NCI-H128 (cell line): ENCODE results near the gene HSD11B1.

Experiments used
- DNase-seq: peaks from one replicate; lab custom pipeline; 2025; ENCODE audit not compliant: unreplicated experiment; lab: John Stamatoyannopoulos, UW

The HSD11B1 gene

DNA sequence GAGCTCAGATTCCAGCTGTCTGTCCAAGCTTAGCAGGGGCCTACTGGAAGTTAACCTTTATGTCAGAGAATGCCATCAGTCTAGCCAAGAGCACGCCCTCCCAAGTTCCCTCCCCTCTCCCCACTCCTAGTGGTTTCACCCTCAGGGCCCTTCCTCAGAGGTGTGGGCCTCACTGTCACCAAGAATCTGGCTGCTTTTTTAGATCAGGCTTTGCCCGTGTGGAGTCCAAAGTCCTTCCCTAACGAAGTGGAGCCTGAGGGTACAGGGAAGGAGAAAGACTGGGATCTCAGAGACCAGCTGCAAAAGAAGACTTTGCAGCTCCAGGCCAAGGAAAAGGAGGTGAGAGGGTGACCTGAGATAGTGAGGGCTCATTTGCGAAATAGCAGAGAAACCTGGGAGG, 75.6 kb downstream of the HSD11B1 start:
- no peak for DNase-seq

DNA sequence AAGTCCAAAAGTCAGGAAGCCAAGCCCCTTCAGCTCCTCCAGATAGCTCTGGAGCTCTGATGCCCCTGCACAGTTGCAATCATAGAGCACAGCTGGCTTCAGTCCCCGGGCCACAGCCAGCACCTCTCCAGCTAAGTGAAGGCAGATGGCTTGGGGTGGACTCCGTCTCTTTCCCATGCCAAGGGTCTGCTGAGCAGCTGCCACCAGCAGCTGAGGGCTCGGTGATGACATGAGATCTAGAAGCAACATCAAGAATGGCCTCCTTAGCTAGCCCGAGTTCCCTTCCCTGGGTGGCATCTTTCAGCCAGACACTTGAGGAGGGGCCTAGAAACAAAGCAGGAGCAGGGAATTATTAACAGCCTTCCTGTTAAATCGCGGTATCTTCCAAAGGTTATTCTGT, 78.7 kb downstream of the HSD11B1 start:
- DNase-seq, result no peak
